ENCODE data around the gene AFP. TPM values are rescaled to one million over a fixed set of nuclear protein-coding genes. Genes with fewer than 3 reads are reported as not detected.

Gene AFP
- total and polyA plus RNA-seq, 2 of the 4 experiments (the other 2 are of a cell fraction) = 0.87 to 1.3 TPM

DNA sequence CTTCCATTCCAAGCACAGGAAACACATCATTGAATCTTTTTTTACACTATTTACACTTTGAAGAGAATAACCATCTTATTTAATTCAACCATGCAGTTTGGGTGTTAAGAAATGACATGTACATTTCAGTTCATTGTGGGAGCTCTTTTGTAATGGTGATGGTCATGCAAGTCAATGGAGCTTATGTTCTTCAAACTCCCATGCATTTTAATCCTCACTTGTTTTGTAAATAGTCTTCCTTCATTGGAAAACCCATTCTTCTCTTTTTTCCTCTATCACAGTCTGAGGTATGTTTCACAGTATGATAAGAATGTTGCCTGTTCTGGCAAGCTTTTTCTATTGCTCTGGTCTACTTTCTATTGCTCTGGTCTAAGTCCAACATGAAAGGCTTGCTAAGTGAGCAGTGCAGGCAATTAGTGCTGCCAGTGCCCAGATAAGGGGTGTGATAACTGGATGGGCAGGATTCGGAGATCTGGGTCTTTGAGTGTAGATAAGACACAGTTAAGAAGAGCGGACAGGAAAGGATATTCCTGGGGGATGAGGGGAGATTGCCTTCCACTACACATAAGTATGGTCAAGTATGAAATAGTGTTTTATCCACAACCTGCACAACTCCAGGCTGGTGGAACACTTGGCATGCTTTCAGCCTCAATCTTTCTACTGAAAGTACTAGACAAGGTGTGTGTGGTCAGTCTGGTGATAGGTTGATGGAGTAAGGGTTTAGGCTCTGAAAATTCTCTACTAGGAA lies 17.1 kb downstream of the AFP start:
- ChIA-PET POLR2A (ENCODE audit: unreplicated experiment) (no interaction called here), CTCF (no interaction called here)
- no peak for TF ChIP-seq RAD21 (IDR thresholded peaks at IDR 0.05; ENCODE audit: low read length)
- TF ChIP-seq, protein P1, sequence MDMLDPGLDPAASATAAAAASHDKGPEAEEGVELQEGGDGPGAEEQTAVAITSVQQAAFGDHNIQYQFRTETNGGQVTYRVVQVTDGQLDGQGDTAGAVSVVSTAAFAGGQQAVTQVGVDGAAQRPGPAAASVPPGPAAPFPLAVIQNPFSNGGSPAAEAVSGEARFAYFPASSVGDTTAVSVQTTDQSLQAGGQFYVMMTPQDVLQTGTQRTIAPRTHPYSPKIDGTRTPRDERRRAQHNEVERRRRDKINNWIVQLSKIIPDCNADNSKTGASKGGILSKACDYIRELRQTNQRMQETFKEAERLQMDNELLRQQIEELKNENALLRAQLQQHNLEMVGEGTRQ (IDR thresholded peaks at IDR 0.05; ENCODE audit: low read depth, low read length) = no peak
- no peak for TF ChIP-seq MXI1 (IDR thresholded peaks at IDR 0.05; ENCODE audit: borderline replicate concordance, low read depth, low read length)
- TF ChIP-seq CHD1 (IDR thresholded peaks at IDR 0.05; ENCODE audit: low read depth, low read length) = no peak
- TF ChIP-seq RCOR1 (IDR thresholded peaks at IDR 0.05; ENCODE audit: insufficient replicate concordance, low read length) = no peak
- no peak for TF ChIP-seq NFE2L2 (IDR thresholded peaks at IDR 0.05; ENCODE audit: low read depth, low read length)
- TF ChIP-seq RFX5 (IDR thresholded peaks at IDR 0.05; ENCODE audit: low read depth, low read length) = no peak
- TF ChIP-seq BHLHE40 (IDR thresholded peaks at IDR 0.05; ENCODE audit: low read depth, low read length) = no peak
- TF ChIP-seq MAFK (IDR thresholded peaks at IDR 0.05; ENCODE audit: low read depth, low read length) = no peak
- no peak for TF ChIP-seq MAZ (IDR thresholded peaks at IDR 0.05; ENCODE audit: borderline replicate concordance, low read depth, low read length)
- TF ChIP-seq SMC3 (IDR thresholded peaks at IDR 0.05; ENCODE audit: low read depth, low read length) = no peak
- TF ChIP-seq POLR2A (IDR thresholded peaks at IDR 0.05; ENCODE audit: low read depth, low read length) = no peak
- TF ChIP-seq FOS (IDR thresholded peaks at IDR 0.05; ENCODE audit: low read depth, low read length) = no peak
- TF ChIP-seq, protein P2, sequence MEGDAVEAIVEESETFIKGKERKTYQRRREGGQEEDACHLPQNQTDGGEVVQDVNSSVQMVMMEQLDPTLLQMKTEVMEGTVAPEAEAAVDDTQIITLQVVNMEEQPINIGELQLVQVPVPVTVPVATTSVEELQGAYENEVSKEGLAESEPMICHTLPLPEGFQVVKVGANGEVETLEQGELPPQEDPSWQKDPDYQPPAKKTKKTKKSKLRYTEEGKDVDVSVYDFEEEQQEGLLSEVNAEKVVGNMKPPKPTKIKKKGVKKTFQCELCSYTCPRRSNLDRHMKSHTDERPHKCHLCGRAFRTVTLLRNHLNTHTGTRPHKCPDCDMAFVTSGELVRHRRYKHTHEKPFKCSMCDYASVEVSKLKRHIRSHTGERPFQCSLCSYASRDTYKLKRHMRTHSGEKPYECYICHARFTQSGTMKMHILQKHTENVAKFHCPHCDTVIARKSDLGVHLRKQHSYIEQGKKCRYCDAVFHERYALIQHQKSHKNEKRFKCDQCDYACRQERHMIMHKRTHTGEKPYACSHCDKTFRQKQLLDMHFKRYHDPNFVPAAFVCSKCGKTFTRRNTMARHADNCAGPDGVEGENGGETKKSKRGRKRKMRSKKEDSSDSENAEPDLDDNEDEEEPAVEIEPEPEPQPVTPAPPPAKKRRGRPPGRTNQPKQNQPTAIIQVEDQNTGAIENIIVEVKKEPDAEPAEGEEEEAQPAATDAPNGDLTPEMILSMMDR (conservative IDR thresholded peaks at IDR 0.05; ENCODE audit: low read depth, low read length) = no peak
- TF ChIP-seq, protein P3, sequence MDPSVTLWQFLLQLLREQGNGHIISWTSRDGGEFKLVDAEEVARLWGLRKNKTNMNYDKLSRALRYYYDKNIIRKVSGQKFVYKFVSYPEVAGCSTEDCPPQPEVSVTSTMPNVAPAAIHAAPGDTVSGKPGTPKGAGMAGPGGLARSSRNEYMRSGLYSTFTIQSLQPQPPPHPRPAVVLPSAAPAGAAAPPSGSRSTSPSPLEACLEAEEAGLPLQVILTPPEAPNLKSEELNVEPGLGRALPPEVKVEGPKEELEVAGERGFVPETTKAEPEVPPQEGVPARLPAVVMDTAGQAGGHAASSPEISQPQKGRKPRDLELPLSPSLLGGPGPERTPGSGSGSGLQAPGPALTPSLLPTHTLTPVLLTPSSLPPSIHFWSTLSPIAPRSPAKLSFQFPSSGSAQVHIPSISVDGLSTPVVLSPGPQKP (IDR thresholded peaks at IDR 0.05; ENCODE audit: borderline replicate concordance, low read depth, low read length) = no peak
- no peak for TF ChIP-seq CEBPB (IDR thresholded peaks at IDR 0.05; ENCODE audit: low read depth, low read length)
- H3K4me3 ChIP-seq (ENCODE audit: insufficient read depth, low read depth, low read length) = no peak overlapping the region
- H3K9me1 ChIP-seq (ENCODE audit: insufficient read depth, low read length) = no peaks in the 10 kb centered on the region
- no peak overlapping the region for H2BK20ac ChIP-seq (ENCODE audit: low read depth, low read length)
- WGBS, 2 experiments (ENCODE audit: extremely low coverage in 2 of 2, insufficient read length in 1 of 2) = no CpG with 5 or more reads among the region's 2 CpGs
- H3K27ac ChIP-seq (ENCODE audit: insufficient read depth, low read length) = no peak overlapping the region
- H3K9ac ChIP-seq (ENCODE audit: low read depth, low read length) = no peak overlapping the region
- H2AK9ac ChIP-seq (replicated peaks; ENCODE audit: low read depth, low read length, poor library complexity) = no peak overlapping the region
- no peak overlapping the region for H4K5ac ChIP-seq (ENCODE audit: low read depth, low read length)
- no TSS peak for BruUV-seq (replicated peaks)
- no peaks in the 10 kb centered on the region for H4K20me1 ChIP-seq (ENCODE audit: insufficient read depth, low read length)
- ATAC-seq (ENCODE audit: low read depth) = no peak
- no peaks in the 10 kb centered on the region for H3K36me3 ChIP-seq (ENCODE audit: control insufficient read depth, insufficient read depth, low read length)
- H3K14ac ChIP-seq (replicated peaks; ENCODE audit: low read depth, low read length) = no peak overlapping the region
- H3K79me1 ChIP-seq (ENCODE audit: low read depth in 1 of 2, low read length in 2 of 2) = no peaks in the 10 kb centered on the region
- no peak overlapping the region for H2AFZ ChIP-seq (replicated peaks; ENCODE audit: low read length, poor library complexity)
- in situ Hi-C loops (cut with MboI; ENCODE audit: low sequenced_read_pairs) (no loop called here), intact Hi-C loops (cut with micrococcal nuclease) (loop anchor here (5.0 kb wide), 1 partner anchor 111 kb away; no protein-coding TSS in a partner anchor), dilution Hi-C loops (cut with HindIII; ENCODE audit: low sequenced_read_pairs, unreplicated experiment) (no loop called here)
- peaks cover 3% of the 10 kb centered on the region for H3K4me1 ChIP-seq (ENCODE audit: control insufficient read depth, insufficient read depth, low read length)
- H4K8ac ChIP-seq (ENCODE audit: low read depth in 2 of 2, low read length in 2 of 2) = no peak overlapping the region
- no peak overlapping the region for H2AK5ac ChIP-seq (ENCODE audit: low read depth, low read length)
- no peaks in the 10 kb centered on the region; the same call in 1 of the 2 replicates for H3K27me3 ChIP-seq (ENCODE audit: control insufficient read depth, insufficient read depth, low read length)
- H2BK120ac ChIP-seq (ENCODE audit: low read depth, low read length) = no peak overlapping the region
- H3K18ac ChIP-seq (ENCODE audit: low read depth, low read length) = no peak overlapping the region
- H4K91ac ChIP-seq (ENCODE audit: insufficient read depth, low read depth, low read length) = no peak overlapping the region
- H3K23ac ChIP-seq (ENCODE audit: low read depth, low read length) = no peak overlapping the region
- no peak overlapping the region for H3K56ac ChIP-seq (ENCODE audit: extremely low read depth, insufficient read depth, low read length)
- DNase-seq = no peak
- H3K4me2 ChIP-seq (ENCODE audit: low read depth, low read length) = no peak overlapping the region
- no peak overlapping the region for H2BK15ac ChIP-seq (ENCODE audit: low read depth, low read length)
- H2BK5ac ChIP-seq (ENCODE audit: low read depth, low read length, poor library complexity, severe bottlenecking) = no peak overlapping the region
- no peak overlapping the region for H3K4ac ChIP-seq (ENCODE audit: low read depth, low read length)
- no peaks in the 10 kb centered on the region for H3K9me3 ChIP-seq (ENCODE audit: control insufficient read depth, insufficient read depth, low read length)
